GM18505 (cell line): ENCODE data around the gene OR4C6.

Experiments
- ATAC-seq: cut with Tn5 transposase; IDR thresholded peaks from one replicate; pipeline ENCODE4 v1.9.1; 2021; ENCODE audit not compliant: unreplicated experiment
- POLR2A ChIP-seq: IDR thresholded peaks from 4 replicates; pipeline ENCODE4 v1.6.1; 2011; ENCODE audit warnings: borderline replicate concordance; ENCODE audit not compliant: insufficient read depth, insufficient read length; ENCODE audit errors: extremely low read depth

The OR4C6 gene

GRCh38 chr11:55661901-55662300 lies at the start of gene OR4C6:
Gene OR4C6, plus strand, starts transcription at chr11:55662201. Its CDS starts 2,966 bp downstream, at chr11:55665167.
- no peak for TF ChIP-seq POLR2A
- ATAC-seq: no peak

GRCh38 chr11:55624531-55624930 lies 37.5 kb upstream of the OR4C6 start:
- ATAC-seq: no peak
- no peak for TF ChIP-seq POLR2A

- no peak for TF ChIP-seq POLR2A
- ATAC-seq: no peak
These were observed 27.2 kb upstream of the OR4C6 start, which contains the start of gene OR4P4 for GRCh38 chr11:55634813-55635212. Gene OR4P4, plus strand, starts transcription at chr11:55635113.

GRCh38 chr11:55648027-55648426 lies 14.0 kb upstream of the OR4C6 start, which contains the start of gene OR4S2:
Gene OR4S2, plus strand, starts transcription at chr11:55648327. Its CDS starts 2,577 bp downstream, at chr11:55650904.
- no peak for ATAC-seq
- TF ChIP-seq POLR2A: no peak

- ATAC-seq: no peak
- no peak for TF ChIP-seq POLR2A
These were observed 9.4 kb upstream of the OR4C6 start for GRCh38 chr11:55652560-55652959.

- no peak for TF ChIP-seq POLR2A
- no peak for ATAC-seq
These were observed 6.9 kb upstream of the OR4C6 start for GRCh38 chr11:55655096-55655495.

- TF ChIP-seq POLR2A: no peak
- ATAC-seq: peak; percentile 96
These were observed 3.9 kb upstream of the OR4C6 start for GRCh38 chr11:55658031-55658573.

- no peak for TF ChIP-seq POLR2A
- peak; percentile 34 for ATAC-seq
These were observed 3.4 kb upstream of the OR4C6 start for GRCh38 chr11:55658608-55659007.

- no peak for ATAC-seq
- TF ChIP-seq POLR2A: no peak
These were observed 7.4 kb downstream of the OR4C6 start for GRCh38 chr11:55669376-55669775.

- no peak for TF ChIP-seq POLR2A
- no peak for ATAC-seq
These were observed 11.9 kb downstream of the OR4C6 start for GRCh38 chr11:55673860-55674259.

GRCh38 chr11:55697817-55698216 lies 35.8 kb downstream of the OR4C6 start:
- no peak for TF ChIP-seq POLR2A
- ATAC-seq: peak; percentile 82

GRCh38 chr11:55701429-55701828 lies 39.4 kb downstream of the OR4C6 start:
- ATAC-seq: no peak
- no peak for TF ChIP-seq POLR2A

GRCh38 chr11:55707029-55707428 lies 45.0 kb downstream of the OR4C6 start:
- no peak for TF ChIP-seq POLR2A
- peak; percentile 50 for ATAC-seq

GRCh38 chr11:55714982-55715888 lies 53.2 kb downstream of the OR4C6 start:
- no peak for ATAC-seq
- TF ChIP-seq POLR2A: no peak
